Cardiac muscle cell (in vitro differentiated cells and primary cell): ENCODE data around the gene HDAC10. TPM values are rescaled to one million over a fixed set of nuclear protein-coding genes. Genes with fewer than 3 reads are reported as not detected.

Experiments
- DNase-seq, 2 donors: peaks; one replicate each; pipeline versions ENCODE4 v3.0.0 to v3.0.0-alpha.2; 2010 to 2017; ENCODE audit warnings: low read depth in 1 of 2, low spot score in 1 of 2
- H3K27ac ChIP-seq: fragments of 200-600 bp; sonication (generic); 2 replicates; pipeline ENCODE4 v1.5.1; 2016
- H3K27me3 ChIP-seq: fragments of 200-600 bp; sonication (generic); 2 replicates; pipeline ENCODE4 v1.6.0; 2016; ENCODE audit warnings: control low read depth
- H3K36me3 ChIP-seq: fragments of 200-600 bp; sonication (generic); 2 replicates; pipeline ENCODE4 v1.5.1; 2016; ENCODE audit warnings: control low read depth
- H3K4me1 ChIP-seq: fragments of 200-600 bp; sonication (generic); 2 replicates; pipeline ENCODE4 v1.8.1; 2017; ENCODE audit warnings: low read depth, mild to moderate bottlenecking, mixed run types
- H3K4me3 ChIP-seq: fragments of 200-600 bp; sonication (generic); 2 replicates; pipeline ENCODE4 v1.5.1; 2016; ENCODE audit warnings: mild to moderate bottlenecking
- H3K9me3 ChIP-seq: fragments of 200-600 bp; sonication (generic); 2 replicates; pipeline ENCODE4 v1.5.1; 2017; ENCODE audit warnings: low read depth, mild to moderate bottlenecking, control low read depth
- CTCF ChIP-seq: IDR thresholded peaks from 2 replicates; pipeline ENCODE4 v1.5.1; 2012; ENCODE audit warnings: low read depth, mild to moderate bottlenecking, low read length
- polyA plus RNA-seq: library from polyadenylated mRNA; unstranded; fragments of >200 nt; fragmentation: Nextera tagmentation; extraction: Ambion mirVana; gene quantifications from 2 replicates; pipeline ENCODE4 v1.2.1, GENCODE V29; 2016
- total RNA-seq: library from RNA; depleted of rRNA; stranded (reverse); fragments of >200 nt; gene quantifications from 2 replicates; pipeline ENCODE4 v1.2.3, GENCODE V29; 2016

The HDAC10 gene
- total and polyA plus RNA-seq, 2 experiments from 2014 or later: 19.8 to 57.3 TPM

- Histone ChIP-seq H3K9me3 (no peaks in the 10 kb centered on the region), H3K4me1 (no peaks in the 10 kb centered on the region), H3K27me3 (no peaks in the 10 kb centered on the region), H3K27ac (no peak overlapping the region), H3K4me3 (no peak overlapping the region), H3K36me3 (peaks cover 63% of the 10 kb centered on the region)
- DNase-seq: no peak
- no peak for TF ChIP-seq CTCF
These were observed 30.9 kb upstream of the HDAC10 start for GRCh38 chr22:50281957-50282356.

DNA sequence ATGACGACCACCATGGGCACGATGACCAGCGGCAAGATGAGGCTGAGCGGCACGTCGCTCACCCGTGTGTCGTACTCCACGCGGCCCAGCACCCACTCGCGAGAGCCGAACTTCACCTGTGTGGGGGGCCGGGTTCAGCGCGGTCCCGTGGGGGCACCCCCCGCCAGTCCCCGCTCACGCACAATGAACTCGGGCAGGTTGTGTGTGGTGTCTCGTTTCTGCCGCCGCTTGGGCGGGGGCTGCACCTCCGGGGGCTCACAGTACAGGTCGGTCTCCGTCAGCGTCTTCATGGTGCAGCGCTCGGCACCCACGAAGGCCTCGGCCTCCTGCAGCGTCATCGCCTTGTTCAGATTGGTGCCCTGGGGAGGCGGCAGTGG lies 30.3 kb upstream of the HDAC10 start:
- Histone ChIP-seq H3K4me1 (no peaks in the 10 kb centered on the region), H3K36me3 (peaks cover 58% of the 10 kb centered on the region), H3K4me3 (no peak overlapping the region), H3K27ac (no peak overlapping the region), H3K9me3 (no peaks in the 10 kb centered on the region), H3K27me3 (no peaks in the 10 kb centered on the region)
- DNase-seq: no peak
- TF ChIP-seq CTCF: no peak

GRCh38 chr22:50280708-50281383 lies 29.8 kb upstream of the HDAC10 start:
- H3K4me1 ChIP-seq: no peaks in the 10 kb centered on the region
- no peaks in the 10 kb centered on the region for H3K9me3 ChIP-seq
- H3K27me3 ChIP-seq: no peaks in the 10 kb centered on the region
- no peak overlapping the region for H3K4me3 ChIP-seq
- TF ChIP-seq CTCF: no peak
- H3K36me3 ChIP-seq: peaks cover 53% of the 10 kb centered on the region
- DNase-seq: no peak
- H3K27ac ChIP-seq: no peak overlapping the region

- Histone ChIP-seq H3K9me3 (no peaks in the 10 kb centered on the region), H3K36me3 (peaks cover 51% of the 10 kb centered on the region), H3K4me3 (no peak overlapping the region), H3K27ac (no peak overlapping the region), H3K4me1 (no peaks in the 10 kb centered on the region), H3K27me3 (no peaks in the 10 kb centered on the region)
- DNase-seq: no peak
- TF ChIP-seq CTCF: no peak
These were observed 29.1 kb upstream of the HDAC10 start for GRCh38 chr22:50280022-50280707.

DNA sequence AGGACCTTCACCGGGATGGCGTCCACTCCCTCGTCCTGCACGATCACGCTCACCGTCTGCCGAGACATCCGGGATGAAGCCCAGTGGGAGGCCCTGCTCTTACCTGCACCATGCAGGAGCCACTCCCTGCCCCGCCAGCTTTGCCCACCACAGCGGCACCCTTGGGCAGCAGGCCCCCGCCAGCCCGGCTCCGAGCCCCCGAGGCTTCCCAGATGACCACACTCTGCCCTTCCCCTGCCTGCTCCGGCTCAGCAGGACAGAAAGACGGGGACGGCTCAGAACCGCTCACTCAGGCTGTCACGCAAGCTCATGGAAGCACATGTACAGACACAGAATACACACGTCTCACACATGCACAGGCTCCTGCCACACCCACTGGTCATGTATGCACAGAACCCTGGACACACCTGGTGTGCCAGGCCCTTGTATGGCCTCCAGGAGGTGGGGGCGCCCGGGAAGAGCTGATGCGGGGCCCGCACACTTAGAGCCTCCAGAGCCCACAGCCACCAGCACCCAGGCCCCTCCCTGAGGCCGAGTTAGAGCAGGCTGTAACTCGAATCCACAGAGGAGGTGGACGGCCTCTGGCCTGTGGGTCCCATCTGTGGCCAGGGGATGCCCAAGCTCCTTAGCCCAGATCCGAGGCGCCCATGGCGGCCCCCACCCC lies 28.0 kb upstream of the HDAC10 start:
- no peak overlapping the region for H3K27ac ChIP-seq
- peaks cover 51% of the 10 kb centered on the region for H3K36me3 ChIP-seq
- no peaks in the 10 kb centered on the region for H3K27me3 ChIP-seq
- DNase-seq: no peak
- peaks cover 1% of the 10 kb centered on the region for H3K4me1 ChIP-seq
- TF ChIP-seq CTCF: no peak
- H3K9me3 ChIP-seq: no peaks in the 10 kb centered on the region
- H3K4me3 ChIP-seq: no peak overlapping the region
